GM18508 (cell line): ENCODE measurements around the gene CCT2.

Experiments used
- ATAC-seq: cut with Tn5 transposase; IDR thresholded peaks from one replicate; pipeline ENCODE4 v1.9.1; 2021; ENCODE audit warnings: moderate number of reproducible peaks; ENCODE audit not compliant: insufficient read depth, unreplicated experiment

CCT2 gene

GRCh38 chr12:69633061-69633460, 47.8 kb downstream of the CCT2 start:
- no peak for ATAC-seq

GRCh38 chr12:69639400-69640016, 54.2 kb downstream of the CCT2 start:
- peak; percentile 86 for ATAC-seq

GRCh38 chr12:69641546-69641945, 56.3 kb downstream of the CCT2 start:
- ATAC-seq, result no peak

GRCh38 chr12:69642531-69642930, 57.3 kb downstream of the CCT2 start:
- ATAC-seq, result no peak

- no peak for ATAC-seq
These were observed 59.3 kb downstream of the CCT2 start for GRCh38 chr12:69644511-69644910.

GRCh38 chr12:69645031-69645430, 59.8 kb downstream of the CCT2 start:
- no peak for ATAC-seq

- ATAC-seq, result no peak
These were observed 61.9 kb downstream of the CCT2 start for GRCh38 chr12:69647178-69647577.

GRCh38 chr12:69648476-69648875, 63.2 kb downstream of the CCT2 start:
- no peak for ATAC-seq

GRCh38 chr12:69649529-69649928, 64.3 kb downstream of the CCT2 start:
- ATAC-seq, result no peak
